ENCODE measurements around the gene FXYD3.

FXYD3 gene

GRCh38 chr19:35166100-35167063 lies 50.8 kb downstream of the FXYD3 start:
- no peak for DNase-seq

DNA sequence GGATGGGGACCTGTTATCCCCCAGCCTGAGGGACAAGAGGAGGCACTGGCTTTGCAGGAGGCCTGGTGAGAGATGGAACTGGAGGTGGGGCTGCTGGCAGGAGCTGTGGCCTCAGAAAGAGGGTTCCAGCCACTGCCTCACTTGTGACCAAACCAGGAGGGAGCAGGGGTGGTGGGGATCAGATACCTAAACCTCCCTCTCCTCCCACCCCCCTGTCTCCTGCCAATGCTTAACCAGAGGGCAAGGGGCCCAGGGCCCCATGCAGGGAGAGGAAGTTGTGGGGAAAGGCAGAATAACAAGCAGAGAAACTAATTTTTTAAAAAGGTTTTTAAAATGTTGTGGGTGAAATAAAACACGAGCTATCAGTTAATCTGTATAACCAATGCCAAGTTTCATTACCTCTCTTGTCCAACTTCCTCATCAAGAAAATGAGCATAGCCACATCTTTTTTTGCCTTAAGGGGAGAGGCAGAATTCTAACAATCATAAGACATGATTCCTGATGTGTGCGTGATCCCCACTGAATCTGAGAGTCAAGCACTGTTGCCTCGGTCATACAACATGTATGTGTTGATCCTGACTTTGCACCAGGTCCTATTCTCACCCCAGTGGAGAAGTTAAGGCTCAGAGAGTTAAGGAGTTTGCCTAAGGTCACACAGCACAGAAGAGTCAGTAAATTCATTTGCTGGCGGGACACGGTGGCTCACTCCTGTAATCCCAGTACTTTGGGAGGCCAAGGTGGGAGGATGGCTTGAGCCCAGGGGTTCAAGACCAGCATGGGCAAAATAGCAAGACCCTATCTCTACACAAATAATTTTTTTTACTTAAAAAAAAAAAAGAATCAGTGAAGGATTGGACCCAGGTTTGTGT lies 51.9 kb downstream of the FXYD3 start:
- DNase-seq: no peak

DNA sequence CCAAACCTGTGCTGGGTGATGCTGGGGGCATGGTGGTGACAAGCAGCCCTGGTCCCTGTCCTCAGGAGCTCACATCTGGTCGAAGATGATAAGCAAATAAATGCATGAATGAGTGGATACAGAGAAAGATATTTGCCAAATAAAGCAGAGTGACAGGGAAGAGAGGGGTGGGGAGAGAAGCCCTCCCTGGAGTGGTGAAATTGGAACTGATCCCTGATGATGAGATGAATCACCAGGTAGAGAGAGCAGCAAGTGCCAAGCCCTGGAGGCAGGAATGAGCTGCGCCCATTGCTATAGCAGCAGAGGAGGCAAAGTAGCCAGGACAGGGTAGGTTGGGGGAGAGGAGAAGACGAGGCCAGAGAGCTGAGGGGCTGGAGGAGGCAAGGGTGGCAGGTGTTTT lies 52.6 kb downstream of the FXYD3 start:
- DNase-seq: no peak

DNA sequence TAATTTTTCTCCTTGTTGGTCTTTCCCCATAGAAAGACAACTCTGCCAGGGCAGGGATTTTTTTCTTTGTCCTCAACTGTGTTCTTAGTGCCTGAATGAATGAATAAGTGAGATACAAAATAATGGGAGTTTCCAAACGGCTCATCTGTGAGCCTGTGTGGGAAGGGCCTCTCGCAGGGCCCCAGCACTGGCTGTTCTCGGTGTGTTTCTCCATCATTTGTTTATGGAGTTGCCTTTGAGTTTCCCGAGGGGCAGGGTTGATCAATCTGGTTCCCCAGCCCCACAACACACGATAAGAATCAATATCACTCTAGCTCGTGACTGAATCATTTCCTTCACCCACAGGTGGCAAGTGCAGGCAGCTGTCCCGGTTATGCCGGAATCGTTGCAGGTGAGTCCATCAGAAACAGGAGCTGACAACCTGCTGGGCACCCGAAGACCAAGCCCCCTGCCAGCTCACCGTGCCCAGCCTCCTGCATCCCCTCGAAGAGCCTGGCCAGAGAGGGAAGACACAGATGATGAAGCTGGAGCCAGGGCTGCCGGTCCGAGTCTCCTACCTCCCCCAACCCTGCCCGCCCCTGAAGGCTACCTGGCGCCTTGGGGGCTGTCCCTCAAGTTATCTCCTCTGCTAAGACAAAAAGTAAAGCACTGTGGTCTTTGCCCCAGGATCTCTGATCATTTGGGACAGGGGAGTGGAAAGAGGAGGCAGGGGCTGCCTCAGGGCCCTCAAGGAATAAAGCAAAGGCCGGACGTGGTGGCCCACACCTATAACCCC lies 53.8 kb downstream of the FXYD3 start:
- no peak for DNase-seq

- DNase-seq: no peak
Measured at GRCh38 chr19:35170359-35171061, 54.9 kb downstream of the FXYD3 start.

GRCh38 chr19:35171730-35172129 lies 56.1 kb downstream of the FXYD3 start:
- no peak for DNase-seq

Data from NCI-H1436 treated with DMSO at 0.1 percent for 48 hours (cell line).